Activated naive CD4-positive, alpha-beta T cell (primary cell): ENCODE data around the gene PACRG.

Source experiments
- DNase-seq, 4 experiments: peaks; one replicate each; lab custom pipeline; 2025; lab: John Stamatoyannopoulos, UW

Gene PACRG

GRCh38 chr6:163243692-163244589, 516.2 kb downstream of the PACRG start:
- DNase-seq: no peak

DNA sequence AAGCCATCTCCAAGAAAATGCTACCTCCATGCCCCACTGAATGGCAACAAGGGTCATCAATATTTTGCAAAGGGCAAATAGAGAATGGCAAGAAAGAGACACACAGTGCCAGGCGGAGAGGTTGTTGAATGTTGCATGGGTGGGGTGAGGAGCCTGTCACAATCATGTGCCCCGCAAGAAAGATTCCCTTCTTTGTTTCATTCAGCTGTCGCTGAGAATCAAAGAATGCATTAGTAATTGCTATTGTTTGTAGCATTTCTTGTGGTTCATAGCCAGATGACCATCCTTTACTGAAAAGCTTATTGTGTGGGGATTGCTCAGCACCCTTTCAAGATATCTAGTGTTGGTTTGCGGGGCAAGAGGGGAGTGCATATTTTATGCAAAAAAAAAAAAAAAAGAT, 520.3 kb downstream of the PACRG start:
- DNase-seq: no peak

DNA sequence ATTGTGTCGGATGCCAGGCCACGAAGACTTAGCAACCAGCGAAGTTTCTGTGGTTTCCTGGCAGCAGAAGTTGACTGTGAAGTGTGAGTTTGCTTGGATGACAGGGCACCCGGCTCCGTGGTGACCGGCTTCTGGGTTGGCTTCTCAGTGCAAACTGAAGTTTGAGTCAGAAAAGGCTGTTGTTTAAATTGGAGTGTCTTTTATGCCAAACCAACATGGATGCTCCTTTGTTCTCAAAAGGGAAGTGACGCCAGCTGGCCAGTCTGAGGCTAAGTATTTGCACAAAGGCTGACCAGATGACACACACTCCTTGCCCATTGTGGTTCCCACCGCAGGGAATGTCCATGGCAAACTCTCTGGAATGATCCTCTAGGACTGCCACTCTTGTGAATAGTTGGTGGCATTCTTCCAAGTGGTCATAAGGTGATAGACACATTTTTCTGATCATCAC, 521.9 kb downstream of the PACRG start:
- no peak for DNase-seq

- DNase-seq: no peak
These were observed 522.3 kb downstream of the PACRG start for GRCh38 chr6:163250116-163250515.

DNA sequence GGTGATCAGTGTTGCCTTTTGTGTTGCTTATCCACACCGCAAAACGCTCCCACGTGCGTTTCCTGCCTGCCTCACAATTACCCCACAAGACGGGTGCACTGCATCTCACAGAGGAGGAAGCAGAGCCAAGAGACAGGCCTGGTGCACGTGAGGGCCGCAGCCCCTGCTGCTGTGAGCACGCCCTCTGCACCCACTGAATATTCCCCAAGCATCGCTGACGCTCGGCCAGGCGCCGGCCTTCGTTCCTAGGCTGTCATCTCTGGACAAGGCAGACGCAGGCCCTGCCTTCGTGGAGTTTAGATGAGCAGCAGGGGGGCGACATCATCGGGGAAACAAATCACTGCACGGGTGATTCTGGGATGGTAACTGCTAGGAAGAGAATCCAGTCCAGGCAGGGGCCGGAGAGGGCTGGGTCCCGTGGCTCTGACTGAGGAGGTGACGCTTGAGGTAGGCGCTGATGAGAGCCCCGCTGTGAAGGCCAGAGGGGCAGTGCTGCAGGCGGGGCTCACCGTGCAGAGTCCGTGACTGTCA, 524.4 kb downstream of the PACRG start:
- DNase-seq: no peak

DNA sequence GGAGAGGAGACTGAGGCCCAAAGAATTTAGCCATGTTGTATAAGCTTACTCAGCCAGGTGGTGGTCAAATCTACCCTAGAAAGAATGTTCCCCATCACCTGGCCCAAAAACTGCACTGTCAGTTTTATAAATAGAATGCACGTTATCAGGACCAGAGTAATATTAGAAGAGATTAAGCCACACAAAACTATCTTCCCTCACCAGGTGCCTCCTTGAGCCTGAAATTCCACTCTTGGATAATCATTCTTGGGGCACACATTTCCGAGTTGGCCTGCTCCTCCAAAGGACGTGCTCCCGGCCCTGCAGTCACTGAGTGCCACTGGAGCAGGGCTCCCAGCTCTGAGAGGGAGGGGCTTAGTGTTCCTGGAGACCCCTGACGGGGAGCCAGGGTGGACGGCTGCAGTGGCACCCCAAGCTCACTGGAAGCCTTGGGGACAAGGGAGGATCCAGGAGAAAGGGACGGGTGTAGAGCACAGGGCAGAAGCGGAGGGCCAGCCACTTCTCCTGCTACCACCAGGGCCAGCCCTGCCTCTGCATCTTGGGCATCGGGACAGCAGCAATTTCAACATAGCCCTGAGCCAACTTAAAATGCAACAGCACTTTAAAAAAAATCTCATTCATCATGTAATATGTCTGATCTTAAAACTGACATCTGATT, 525.9 kb downstream of the PACRG start:
- DNase-seq: no peak

GRCh38 chr6:163254341-163254835, 526.6 kb downstream of the PACRG start:
- DNase-seq: no peak

- no peak for DNase-seq
These were observed 527.5 kb downstream of the PACRG start for GRCh38 chr6:163255265-163255664.

DNA sequence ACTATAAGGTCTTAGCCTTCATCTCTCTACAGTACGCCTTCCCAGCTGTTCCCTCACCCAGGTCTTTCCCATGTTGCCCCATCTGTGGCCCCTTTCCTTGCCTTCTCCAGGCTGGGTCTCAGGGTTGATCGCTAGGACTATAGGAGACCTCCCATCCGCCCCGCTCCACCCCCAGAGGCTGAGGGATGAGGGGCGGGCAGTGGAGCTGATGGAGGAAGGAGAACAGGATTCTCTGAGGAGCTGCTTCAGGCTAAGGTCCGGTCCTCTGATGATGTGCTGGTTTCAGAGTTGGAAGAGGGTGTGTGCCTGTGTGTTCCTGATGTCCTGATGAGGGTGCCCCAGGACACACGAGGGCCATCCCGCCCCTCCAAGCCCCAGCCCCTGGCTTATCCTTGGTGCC, 531.9 kb downstream of the PACRG start:
- no peak for DNase-seq

GRCh38 chr6:163260111-163260895, 532.5 kb downstream of the PACRG start:
- DNase-seq: no peak

DNA sequence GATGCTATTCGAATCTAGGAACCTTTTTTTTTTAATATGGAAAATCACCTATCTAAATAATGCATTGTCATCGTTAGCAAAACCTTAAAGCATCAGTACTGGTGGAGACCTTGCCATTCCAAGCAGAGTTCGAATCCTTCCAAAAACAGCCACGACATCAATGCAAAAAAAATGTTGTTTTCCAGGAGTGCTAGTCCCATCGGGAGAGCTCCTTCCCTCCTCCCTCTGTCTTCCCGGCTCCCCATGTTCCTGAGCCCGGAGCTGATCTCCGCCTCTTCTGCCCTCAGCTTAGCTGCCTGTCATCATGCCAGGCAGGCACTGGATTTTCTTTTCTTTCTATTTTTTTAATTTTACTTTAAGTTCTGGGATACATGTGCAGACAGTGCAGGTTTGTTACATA, 533.1 kb downstream of the PACRG start:
- no peak for DNase-seq

DNA sequence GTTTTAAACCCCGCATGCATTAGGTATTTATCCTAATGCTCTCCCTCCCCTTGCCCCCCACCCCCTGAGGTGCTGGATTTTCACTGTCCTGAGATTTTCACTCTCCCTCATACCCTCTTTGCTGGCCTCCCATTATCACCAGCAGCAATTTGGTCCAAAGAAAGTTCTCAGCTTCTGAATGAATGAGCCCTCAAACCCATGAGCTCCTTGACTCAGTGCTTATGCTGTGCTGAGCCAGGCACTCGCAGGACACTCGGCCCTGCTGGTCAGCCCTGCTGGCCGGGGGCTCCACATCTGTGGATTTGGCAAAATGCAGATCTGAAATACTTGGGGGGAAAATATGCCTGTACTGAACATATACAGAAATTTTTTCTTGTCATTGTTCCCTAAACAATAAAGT, 533.6 kb downstream of the PACRG start:
- DNase-seq: no peak

GRCh38 chr6:163262080-163262479, 534.3 kb downstream of the PACRG start:
- DNase-seq: no peak

- DNase-seq: no peak
These were observed 535.4 kb downstream of the PACRG start for GRCh38 chr6:163263196-163263595.

DNA sequence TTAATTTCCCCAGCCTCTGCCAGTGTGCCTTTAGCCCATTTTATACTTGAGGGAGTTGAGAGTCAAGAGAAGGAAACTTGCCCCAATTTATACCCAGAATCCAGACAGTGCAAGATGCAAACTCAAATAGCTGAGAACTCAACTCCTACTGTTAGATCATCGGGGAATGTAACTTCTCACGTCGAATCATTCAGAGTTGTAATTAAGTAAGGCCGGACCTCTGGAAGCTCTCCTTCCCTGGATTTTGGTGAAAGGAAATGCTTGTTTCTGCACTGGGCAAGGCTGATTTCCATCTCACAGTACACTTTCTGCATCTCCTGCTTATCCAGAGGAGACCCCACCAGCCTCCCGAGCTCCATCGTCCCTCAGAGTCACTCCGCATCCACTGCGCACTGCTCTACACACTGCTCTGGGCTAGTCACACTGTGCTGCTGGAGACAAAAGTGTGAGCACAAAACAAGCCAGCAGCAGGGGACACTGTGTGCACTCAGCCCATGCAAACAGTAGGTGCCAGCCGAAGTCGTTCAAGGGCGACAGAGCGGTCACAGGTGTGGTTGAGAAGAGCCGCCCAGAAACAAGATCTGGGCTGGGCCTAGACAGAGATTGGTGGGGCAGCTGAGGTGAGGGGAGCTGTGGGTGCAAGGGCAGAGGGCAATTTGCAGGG, 536.4 kb downstream of the PACRG start:
- no peak for DNase-seq

- DNase-seq: no peak
These were observed 536.9 kb downstream of the PACRG start for GRCh38 chr6:163264662-163265035.

DNA sequence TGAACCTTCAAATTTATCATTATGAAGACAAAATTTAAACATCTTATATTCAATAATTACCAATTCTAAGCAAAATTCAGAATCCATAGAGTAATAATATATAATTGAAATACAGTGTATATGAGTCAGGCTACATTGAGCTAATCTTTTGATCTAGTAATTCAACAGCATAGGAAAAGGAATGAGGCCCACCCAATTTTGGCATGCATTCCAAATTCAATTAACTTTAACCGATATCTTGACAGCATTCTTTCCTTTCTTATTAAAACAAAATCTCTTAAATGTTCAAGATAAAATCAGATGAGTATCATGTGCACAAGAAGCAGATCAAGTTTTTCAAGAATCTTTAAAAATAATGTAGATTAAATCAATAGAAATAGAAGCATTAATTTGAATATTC, 553.9 kb downstream of the PACRG start:
- DNase-seq: no peak

DNA sequence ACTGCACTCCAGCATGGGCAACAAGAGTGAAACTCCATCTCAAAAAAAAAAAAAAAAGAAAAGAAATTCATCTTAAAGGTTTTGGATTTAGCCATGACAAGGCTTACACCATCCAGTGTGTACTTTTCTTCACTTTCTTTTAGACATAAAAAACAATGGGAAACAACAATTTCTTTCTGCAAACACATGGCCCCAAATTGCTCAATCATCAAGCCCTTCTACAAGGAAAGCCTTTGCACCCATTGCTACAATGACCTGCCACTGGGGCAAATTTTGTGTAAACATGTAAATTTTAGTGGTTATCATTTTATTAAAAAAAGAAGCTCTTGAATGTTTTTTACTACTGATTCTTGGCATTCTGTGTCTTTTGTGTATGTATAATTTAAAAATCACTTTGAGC, 554.9 kb downstream of the PACRG start:
- no peak for DNase-seq

DNA sequence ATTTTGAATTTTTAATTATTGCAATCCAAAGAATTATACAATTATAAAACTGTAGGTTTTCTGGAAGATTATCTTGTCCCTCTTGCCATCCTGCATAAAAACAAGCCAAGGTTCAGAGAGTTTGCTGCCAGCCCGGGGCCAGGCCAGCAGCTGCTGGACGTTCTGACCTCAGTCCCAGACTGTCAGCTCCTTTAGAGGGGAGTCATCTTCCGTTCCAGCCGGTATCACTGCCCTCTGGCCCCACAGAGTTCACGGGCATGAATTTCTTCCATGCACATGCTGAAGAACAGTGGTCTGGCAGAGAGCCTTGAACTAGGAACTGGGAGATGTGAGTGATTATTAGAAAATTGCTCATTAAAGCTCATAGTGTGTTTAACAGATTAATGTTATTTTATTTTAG, 556.4 kb downstream of the PACRG start:
- no peak for DNase-seq

- no peak for DNase-seq
These were observed 557.9 kb downstream of the PACRG start for GRCh38 chr6:163285691-163286090.

GRCh38 chr6:163287626-163288025, 559.9 kb downstream of the PACRG start:
- no peak for DNase-seq

DNA sequence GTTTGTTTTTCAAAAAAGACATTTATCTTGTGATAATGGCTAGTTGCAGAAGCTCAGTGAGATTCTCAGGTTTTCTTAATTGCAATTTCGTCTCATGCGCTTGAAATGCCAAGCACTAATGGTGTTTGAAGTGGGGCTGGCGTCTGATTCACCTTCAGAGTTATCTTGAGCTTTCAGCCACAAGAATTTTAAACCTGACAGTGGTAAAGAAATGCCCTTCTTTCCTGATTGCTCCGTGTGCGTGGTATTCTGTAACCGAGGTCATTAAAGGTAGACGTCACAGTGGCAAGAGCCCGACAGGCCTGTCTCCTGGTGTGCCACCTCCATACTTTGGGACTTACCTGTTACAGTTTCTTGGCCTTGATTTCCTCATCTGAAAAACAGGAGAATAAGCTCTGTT, 560.3 kb downstream of the PACRG start:
- no peak for DNase-seq
